ENCODE results near the gene ATP1B3. TPM values are rescaled to one million over a fixed set of nuclear protein-coding genes. Genes with fewer than 3 reads are reported as not detected.

Gene ATP1B3
- total and polyA plus RNA-seq, 9 of the 15 experiments (the other 6 are each of a cell fraction or from before 2014, with no cell fraction given) = 48.3 to 202 (median 123) TPM

- TF ChIP-seq ZNF175 (CRISPR knock-in tag; IDR thresholded peaks at IDR 0.05; ENCODE audit: low read depth) (peak; percentile 83; the same call in 1 of the 2 replicates), ZNF197 (CRISPR knock-in tag; IDR thresholded peaks at IDR 0.05; ENCODE audit: low read depth) (no peak), MEF2D (tag; conservative IDR thresholded peaks at IDR 0.05; ENCODE audit: low read depth) (peak; percentile 58; the same call in 1 of the 2 replicates), EP300 (IDR thresholded peaks at IDR 0.05; ENCODE audit: low read length) (peak; percentile 55; the same call in 1 of the 2 replicates), NONO (IDR thresholded peaks at IDR 0.05; ENCODE audit: low read depth in 2 of 2, low read length in 1 of 2) (0 out of 4 replicates have a peak, but pooled peaks of 1 of the 2 experiments have one; percentile 61), DMBX1 (CRISPR knock-in tag; IDR thresholded peaks at IDR 0.05; ENCODE audit: borderline replicate concordance) (peak; percentile 84; the same call in 1 of the 2 replicates), E2F5 (CRISPR knock-in tag; IDR thresholded peaks at IDR 0.05) (no peak), RBM17 (IDR thresholded peaks at IDR 0.05; ENCODE audit: borderline replicate concordance, low read depth, low read length) (no peak), ZBTB12 (CRISPR knock-in tag; IDR thresholded peaks at IDR 0.05) (no peak), NR3C1 (CRISPR knock-in tag; IDR thresholded peaks at IDR 0.05) (no peak), CHCHD3 (CRISPR knock-in tag; IDR thresholded peaks at IDR 0.05) (no peak), ZNF274 (IDR thresholded peaks at IDR 0.05; ENCODE audit: borderline replicate concordance, low read depth, low read length) (no peak), ZNF766 (CRISPR knock-in tag; conservative IDR thresholded peaks at IDR 0.05) (no peak; the same call in 1 of the 2 replicates), HMBOX1 (IDR thresholded peaks at IDR 0.05) (peak; percentile 67), IRF9 (tag; IDR thresholded peaks at IDR 0.05) (no peak), HDAC8 (tag; IDR thresholded peaks at IDR 0.05) (no peak), CEBPG (CRISPR knock-in tag; IDR thresholded peaks at IDR 0.05) (no peak), CEBPG (tag; conservative IDR thresholded peaks at IDR 0.05 in 1 of 2, IDR thresholded peaks at IDR 0.05 in 1 of 2) (no peak), TAF1 (IDR thresholded peaks at IDR 0.05; ENCODE audit: control insufficient read depth, extremely low read depth, insufficient read depth, low read length, severe bottlenecking) (no peak), PREB (CRISPR knock-in tag; IDR thresholded peaks at IDR 0.05) (no peak), CXXC5 (CRISPR knock-in tag; IDR thresholded peaks at IDR 0.05) (0 out of 2 replicates have a peak, but pooled peaks have one; percentile 27), TGIF2 (CRISPR knock-in tag; IDR thresholded peaks at IDR 0.05) (no peak)
Measured at GRCh38 chr3:141860766-141861513, 15.5 kb upstream of the ATP1B3 start (continued).
